Measurements from ENCODE around the gene ST7.

DNA sequence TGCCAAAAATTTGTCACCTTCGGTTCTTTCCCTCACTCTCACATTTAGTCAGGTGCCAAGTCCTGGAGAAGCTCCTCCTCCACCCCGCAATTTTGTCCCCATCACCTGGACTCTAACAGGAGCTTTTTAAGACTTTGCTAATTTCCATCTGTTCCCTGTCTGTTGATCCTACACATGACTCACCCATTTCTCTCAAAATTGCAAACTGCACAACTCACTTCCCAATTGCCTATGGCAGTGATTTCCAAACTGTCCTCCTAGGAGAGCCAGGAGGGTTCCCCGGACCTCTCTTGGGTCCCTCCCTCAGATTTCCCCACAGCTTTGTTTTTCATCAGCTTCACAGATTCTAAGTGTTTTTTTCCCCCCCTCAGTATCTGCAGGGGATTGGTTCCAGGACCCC is 249.2 kb downstream of the ST7 start:
- TF ChIP-seq, protein P1, sequence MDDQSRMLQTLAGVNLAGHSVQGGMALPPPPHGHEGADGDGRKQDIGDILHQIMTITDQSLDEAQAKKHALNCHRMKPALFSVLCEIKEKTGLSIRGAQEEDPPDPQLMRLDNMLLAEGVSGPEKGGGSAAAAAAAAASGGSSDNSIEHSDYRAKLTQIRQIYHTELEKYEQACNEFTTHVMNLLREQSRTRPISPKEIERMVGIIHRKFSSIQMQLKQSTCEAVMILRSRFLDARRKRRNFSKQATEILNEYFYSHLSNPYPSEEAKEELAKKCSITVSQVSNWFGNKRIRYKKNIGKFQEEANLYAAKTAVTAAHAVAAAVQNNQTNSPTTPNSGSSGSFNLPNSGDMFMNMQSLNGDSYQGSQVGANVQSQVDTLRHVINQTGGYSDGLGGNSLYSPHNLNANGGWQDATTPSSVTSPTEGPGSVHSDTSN (IDR thresholded peaks at IDR 0.05): no peak
- TF ChIP-seq, protein P2, sequence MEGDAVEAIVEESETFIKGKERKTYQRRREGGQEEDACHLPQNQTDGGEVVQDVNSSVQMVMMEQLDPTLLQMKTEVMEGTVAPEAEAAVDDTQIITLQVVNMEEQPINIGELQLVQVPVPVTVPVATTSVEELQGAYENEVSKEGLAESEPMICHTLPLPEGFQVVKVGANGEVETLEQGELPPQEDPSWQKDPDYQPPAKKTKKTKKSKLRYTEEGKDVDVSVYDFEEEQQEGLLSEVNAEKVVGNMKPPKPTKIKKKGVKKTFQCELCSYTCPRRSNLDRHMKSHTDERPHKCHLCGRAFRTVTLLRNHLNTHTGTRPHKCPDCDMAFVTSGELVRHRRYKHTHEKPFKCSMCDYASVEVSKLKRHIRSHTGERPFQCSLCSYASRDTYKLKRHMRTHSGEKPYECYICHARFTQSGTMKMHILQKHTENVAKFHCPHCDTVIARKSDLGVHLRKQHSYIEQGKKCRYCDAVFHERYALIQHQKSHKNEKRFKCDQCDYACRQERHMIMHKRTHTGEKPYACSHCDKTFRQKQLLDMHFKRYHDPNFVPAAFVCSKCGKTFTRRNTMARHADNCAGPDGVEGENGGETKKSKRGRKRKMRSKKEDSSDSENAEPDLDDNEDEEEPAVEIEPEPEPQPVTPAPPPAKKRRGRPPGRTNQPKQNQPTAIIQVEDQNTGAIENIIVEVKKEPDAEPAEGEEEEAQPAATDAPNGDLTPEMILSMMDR (IDR thresholded peaks at IDR 0.05): no peak
- TF ChIP-seq SMC3 (IDR thresholded peaks at IDR 0.05) (no peak), EP300 (IDR thresholded peaks at IDR 0.05) (no peak), RCOR1 (IDR thresholded peaks at IDR 0.05; ENCODE audit: low read depth, low read length) (no peak), ZFP36 (IDR thresholded peaks at IDR 0.05; ENCODE audit: borderline replicate concordance, partially characterized antibody) (no peak), ZC3H11A (IDR thresholded peaks at IDR 0.05) (no peak), MAFK (IDR thresholded peaks at IDR 0.05; ENCODE audit: partially characterized antibody) (no peak), RAD21 (conservative IDR thresholded peaks at IDR 0.05 in 1 of 2, IDR thresholded peaks at IDR 0.05 in 1 of 2) (no peak), CHD2 (IDR thresholded peaks at IDR 0.05; ENCODE audit: low read length, partially characterized antibody) (no peak), PHF8 (IDR thresholded peaks at IDR 0.05; ENCODE audit: borderline replicate concordance, low read depth) (no peak), NPAS2 (CRISPR knock-in tag; IDR thresholded peaks at IDR 0.05; ENCODE audit: borderline replicate concordance) (no peak), HDAC2 (IDR thresholded peaks at IDR 0.05) (no peak)
- TF ChIP-seq, protein P3, sequence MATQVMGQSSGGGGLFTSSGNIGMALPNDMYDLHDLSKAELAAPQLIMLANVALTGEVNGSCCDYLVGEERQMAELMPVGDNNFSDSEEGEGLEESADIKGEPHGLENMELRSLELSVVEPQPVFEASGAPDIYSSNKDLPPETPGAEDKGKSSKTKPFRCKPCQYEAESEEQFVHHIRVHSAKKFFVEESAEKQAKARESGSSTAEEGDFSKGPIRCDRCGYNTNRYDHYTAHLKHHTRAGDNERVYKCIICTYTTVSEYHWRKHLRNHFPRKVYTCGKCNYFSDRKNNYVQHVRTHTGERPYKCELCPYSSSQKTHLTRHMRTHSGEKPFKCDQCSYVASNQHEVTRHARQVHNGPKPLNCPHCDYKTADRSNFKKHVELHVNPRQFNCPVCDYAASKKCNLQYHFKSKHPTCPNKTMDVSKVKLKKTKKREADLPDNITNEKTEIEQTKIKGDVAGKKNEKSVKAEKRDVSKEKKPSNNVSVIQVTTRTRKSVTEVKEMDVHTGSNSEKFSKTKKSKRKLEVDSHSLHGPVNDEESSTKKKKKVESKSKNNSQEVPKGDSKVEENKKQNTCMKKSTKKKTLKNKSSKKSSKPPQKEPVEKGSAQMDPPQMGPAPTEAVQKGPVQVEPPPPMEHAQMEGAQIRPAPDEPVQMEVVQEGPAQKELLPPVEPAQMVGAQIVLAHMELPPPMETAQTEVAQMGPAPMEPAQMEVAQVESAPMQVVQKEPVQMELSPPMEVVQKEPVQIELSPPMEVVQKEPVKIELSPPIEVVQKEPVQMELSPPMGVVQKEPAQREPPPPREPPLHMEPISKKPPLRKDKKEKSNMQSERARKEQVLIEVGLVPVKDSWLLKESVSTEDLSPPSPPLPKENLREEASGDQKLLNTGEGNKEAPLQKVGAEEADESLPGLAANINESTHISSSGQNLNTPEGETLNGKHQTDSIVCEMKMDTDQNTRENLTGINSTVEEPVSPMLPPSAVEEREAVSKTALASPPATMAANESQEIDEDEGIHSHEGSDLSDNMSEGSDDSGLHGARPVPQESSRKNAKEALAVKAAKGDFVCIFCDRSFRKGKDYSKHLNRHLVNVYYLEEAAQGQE (IDR thresholded peaks at IDR 0.05): no peak
